WTC11 (cell line): ENCODE measurements around the gene CYP27B1. TPM values are rescaled to one million over a fixed set of nuclear protein-coding genes. Genes with fewer than 3 reads are reported as not detected.

ENCODE experiments used
- ATAC-seq: fragments of 200-7000 bp; cut with Tn5 transposase; 2 replicates; pipeline ENCODE4 v1.10.0; 2021; ENCODE audit warnings: mild to moderate bottlenecking, moderate library complexity
- CTCF ChIA-PET: fragments of 300-600 bp; sonication (Branson Sonifier 250); formaldehyde crosslinking; loops from one replicate; lab custom pipeline; 2021; ENCODE audit warnings: antibody characterized with exemption; lab: Charles Lee
- POLR2A ChIA-PET: fragments of 350-600 bp; sonication (Branson Sonifier 250); formaldehyde crosslinking; loops from one replicate; lab custom pipeline; 2021; ENCODE audit warnings: antibody characterized with exemption; lab: Charles Lee
- DNase-seq: peaks from one replicate; pipeline ENCODE4 v3.0.0; 2021; ENCODE audit warnings: low spot score
- H3K27ac Mint-ChIP-seq: 2 replicates; pipeline ENCODE4 v1.8.0; 2021; ENCODE audit warnings: mixed read lengths
- H3K27me3 Mint-ChIP-seq: 2 replicates; pipeline ENCODE4 v1.8.0; 2021; ENCODE audit warnings: low read depth, mild to moderate bottlenecking, moderate library complexity, mixed read lengths
- H3K36me3 Mint-ChIP-seq: 2 replicates; pipeline ENCODE4 v1.8.0; 2021; ENCODE audit warnings: mixed read lengths
- H3K4me1 Mint-ChIP-seq: 2 replicates; pipeline ENCODE4 v1.8.0; 2022; ENCODE audit warnings: mixed read lengths
- H3K4me3 Mint-ChIP-seq: 2 replicates; pipeline ENCODE4 v1.8.0; 2021; ENCODE audit warnings: mild to moderate bottlenecking, moderate library complexity, mixed read lengths
- H3K9me3 Mint-ChIP-seq: 2 replicates; pipeline ENCODE4 v1.8.0; 2021; ENCODE audit warnings: mixed read lengths
- ATF2 ChIP-seq: sonication (generic); formaldehyde crosslinking; IDR thresholded peaks from 2 replicates; pipeline ENCODE4 v1.8.1; 2022; ENCODE audit warnings: low read depth, missing genetic modification reagents, borderline replicate concordance
- E2F1 ChIP-seq: sonication (generic); formaldehyde crosslinking; IDR thresholded peaks from 2 replicates; pipeline ENCODE4 v1.8.0; 2022; ENCODE audit warnings: mild to moderate bottlenecking, missing genetic modification reagents
- ELF4 ChIP-seq: sonication (generic); formaldehyde crosslinking; IDR thresholded peaks from 2 replicates; pipeline ENCODE4 v1.8.1; 2022; ENCODE audit warnings: low read depth, mild to moderate bottlenecking, moderate library complexity, missing genetic modification reagents
- EMX1 ChIP-seq: fragments of 250-450 bp; sonication (Bioruptor Pico); IDR thresholded peaks from 2 replicates; pipeline ENCODE4 v1.8.0; 2021; ENCODE audit warnings: mild to moderate bottlenecking
- ETV6 ChIP-seq: sonication (generic); formaldehyde crosslinking; IDR thresholded peaks from 2 replicates; pipeline ENCODE4 v1.8.1; 2022; ENCODE audit warnings: mild to moderate bottlenecking, missing genetic modification reagents
- HMGA2 ChIP-seq: fragments of 250-450 bp; sonication (Bioruptor Pico); IDR thresholded peaks from 2 replicates; pipeline ENCODE4 v1.4.0; 2021; ENCODE audit warnings: mild to moderate bottlenecking, moderate library complexity
- NR3C1 ChIP-seq: sonication (generic); formaldehyde crosslinking; conservative IDR thresholded peaks from 2 replicates; pipeline ENCODE4 v1.8.1; 2023; ENCODE audit warnings: low read depth, mild to moderate bottlenecking, missing genetic modification reagents
- PRRX2 ChIP-seq: fragments of 250-450 bp; sonication (Bioruptor Pico); IDR thresholded peaks from 2 replicates; pipeline ENCODE4 v1.8.0; 2021; ENCODE audit warnings: mild to moderate bottlenecking
- RELA ChIP-seq: sonication (generic); formaldehyde crosslinking; IDR thresholded peaks from 2 replicates; pipeline ENCODE4 v1.8.1; 2022; ENCODE audit warnings: missing genetic modification reagents, mild to moderate bottlenecking, borderline replicate concordance
- RORB ChIP-seq: fragments of 250-450 bp; sonication (Bioruptor Pico); IDR thresholded peaks from 2 replicates; pipeline ENCODE4 v1.9.0; 2021; ENCODE audit warnings: mild to moderate bottlenecking
- SOX15 ChIP-seq: fragments of 250-450 bp; sonication (Bioruptor Pico); IDR thresholded peaks from 2 replicates; pipeline ENCODE4 v1.9.0; 2021; ENCODE audit warnings: mild to moderate bottlenecking
- TCF7 ChIP-seq: sonication (generic); formaldehyde crosslinking; IDR thresholded peaks from 2 replicates; pipeline ENCODE4 v1.8.0; 2022; ENCODE audit warnings: mild to moderate bottlenecking, low read depth, missing genetic modification reagents, moderate library complexity
- TEAD4 ChIP-seq: sonication (generic); formaldehyde crosslinking; IDR thresholded peaks from 2 replicates; pipeline ENCODE4 v1.8.0; 2022; ENCODE audit warnings: mild to moderate bottlenecking, missing genetic modification reagents
- ZNF232 ChIP-seq: sonication (generic); formaldehyde crosslinking; IDR thresholded peaks from 2 replicates; pipeline ENCODE4 v1.8.0; 2022; ENCODE audit warnings: mild to moderate bottlenecking, missing genetic modification reagents
- ZNF281 ChIP-seq: sonication (generic); formaldehyde crosslinking; IDR thresholded peaks from 2 replicates; pipeline ENCODE4 v1.8.0; 2023; ENCODE audit warnings: mild to moderate bottlenecking, missing genetic modification reagents
- ZNF317 ChIP-seq: sonication (generic); formaldehyde crosslinking; IDR thresholded peaks from 2 replicates; pipeline ENCODE4 v1.8.1; 2023; ENCODE audit warnings: low read depth, mild to moderate bottlenecking, moderate library complexity, missing genetic modification reagents, borderline replicate concordance
- ZNF671 ChIP-seq: fragments of 250-450 bp; sonication (Bioruptor Pico); IDR thresholded peaks from 2 replicates; pipeline ENCODE4 v1.8.0; 2021; ENCODE audit warnings: mild to moderate bottlenecking
- total RNA-seq: library from RNA; stranded (reverse); gene quantifications from 3 replicates; pipeline ENCODE4 v1.2.3, GENCODE V29; 2021
- TF ChIP-seq, protein P1 (sequence below): fragments of 200-600 bp; IDR thresholded peaks from 2 replicates; pipeline ENCODE4 v1.8.0; 2022; ENCODE audit warnings: antibody characterized with exemption
- TF ChIP-seq, protein P2 (sequence below): sonication (generic); formaldehyde crosslinking; IDR thresholded peaks from 2 replicates; pipeline ENCODE4 v1.8.1; 2022; ENCODE audit warnings: mild to moderate bottlenecking, missing genetic modification reagents, moderate library complexity, borderline replicate concordance
- TF ChIP-seq, protein P3 (sequence below): sonication (generic); formaldehyde crosslinking; IDR thresholded peaks from 2 replicates; pipeline ENCODE4 v1.8.1; 2023; ENCODE audit warnings: mild to moderate bottlenecking, missing genetic modification reagents, moderate library complexity
- TF ChIP-seq, protein P4 (sequence below): sonication (generic); formaldehyde crosslinking; IDR thresholded peaks from 2 replicates; pipeline ENCODE4 v1.8.1; 2022; ENCODE audit warnings: mild to moderate bottlenecking, moderate library complexity, missing genetic modification reagents
- TF ChIP-seq, protein P5 (sequence below): sonication (generic); formaldehyde crosslinking; IDR thresholded peaks from 2 replicates; pipeline ENCODE4 v1.8.1; 2022; ENCODE audit warnings: low read depth, mild to moderate bottlenecking, moderate library complexity, missing genetic modification reagents, borderline replicate concordance

Gene CYP27B1
- total RNA-seq, 1 experiment from 2014 or later = 2.1 TPM

GRCh38 chr12:57800965-57801364 lies 34.1 kb upstream of the CYP27B1 start (continued):
- TF ChIP-seq, protein P1, sequence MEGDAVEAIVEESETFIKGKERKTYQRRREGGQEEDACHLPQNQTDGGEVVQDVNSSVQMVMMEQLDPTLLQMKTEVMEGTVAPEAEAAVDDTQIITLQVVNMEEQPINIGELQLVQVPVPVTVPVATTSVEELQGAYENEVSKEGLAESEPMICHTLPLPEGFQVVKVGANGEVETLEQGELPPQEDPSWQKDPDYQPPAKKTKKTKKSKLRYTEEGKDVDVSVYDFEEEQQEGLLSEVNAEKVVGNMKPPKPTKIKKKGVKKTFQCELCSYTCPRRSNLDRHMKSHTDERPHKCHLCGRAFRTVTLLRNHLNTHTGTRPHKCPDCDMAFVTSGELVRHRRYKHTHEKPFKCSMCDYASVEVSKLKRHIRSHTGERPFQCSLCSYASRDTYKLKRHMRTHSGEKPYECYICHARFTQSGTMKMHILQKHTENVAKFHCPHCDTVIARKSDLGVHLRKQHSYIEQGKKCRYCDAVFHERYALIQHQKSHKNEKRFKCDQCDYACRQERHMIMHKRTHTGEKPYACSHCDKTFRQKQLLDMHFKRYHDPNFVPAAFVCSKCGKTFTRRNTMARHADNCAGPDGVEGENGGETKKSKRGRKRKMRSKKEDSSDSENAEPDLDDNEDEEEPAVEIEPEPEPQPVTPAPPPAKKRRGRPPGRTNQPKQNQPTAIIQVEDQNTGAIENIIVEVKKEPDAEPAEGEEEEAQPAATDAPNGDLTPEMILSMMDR = no peak

DNA sequence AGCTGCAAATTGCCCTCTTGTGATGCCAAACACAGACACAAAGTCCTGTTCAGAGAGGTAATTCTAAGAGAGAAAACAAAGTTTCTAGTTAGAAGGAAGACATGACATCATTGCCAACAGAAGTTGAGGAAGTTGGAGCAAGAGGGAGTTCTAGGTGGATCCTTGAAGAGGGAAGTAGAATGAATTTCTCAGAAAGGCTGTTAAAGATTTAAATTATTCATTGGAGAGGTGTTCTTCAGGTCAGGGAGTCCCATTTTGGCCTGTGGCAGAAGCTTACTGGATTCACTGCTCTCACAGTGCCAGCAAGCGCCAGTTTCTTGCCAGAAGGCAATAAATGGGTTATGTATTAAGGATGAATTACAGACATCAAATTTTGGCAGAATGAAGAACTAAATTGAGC lies 31.1 kb upstream of the CYP27B1 start:
- TF ChIP-seq ZNF281 (no peak), RELA (CRISPR knock-in tag) (no peak), NR3C1 (CRISPR knock-in tag) (no peak), PRRX2 (CRISPR knock-in tag) (no peak), TEAD4 (no peak), SOX15 (CRISPR knock-in tag) (no peak), ZNF317 (no peak), ZNF232 (CRISPR knock-in tag) (no peak), EMX1 (CRISPR knock-in tag) (no peak), TCF7 (CRISPR knock-in tag) (no peak)
- TF ChIP-seq, all 79 proteins: peak for 0
- ATAC-seq = no peak

GRCh38 chr12:57796996-57797395 lies 30.1 kb upstream of the CYP27B1 start:
- DNase-seq (no peak), ATAC-seq (no peak)
- Mint-ChIP-seq H3K9me3 (no peaks in the 10 kb centered on the region), H3K36me3 (peaks cover 40% of the 10 kb centered on the region), H3K27me3 (no peaks in the 10 kb centered on the region), H3K27ac (no peak overlapping the region), H3K4me1 (no peaks in the 10 kb centered on the region), H3K4me3 (no peak overlapping the region)
- ChIA-PET CTCF (interaction anchor here (1.2 to 1.3 kb wide), 2 partner anchors 19 to 40 kb away, joined by 3 read pairs; no protein-coding TSS in a partner anchor), POLR2A (no interaction called here)
- TF ChIP-seq, protein P2, sequence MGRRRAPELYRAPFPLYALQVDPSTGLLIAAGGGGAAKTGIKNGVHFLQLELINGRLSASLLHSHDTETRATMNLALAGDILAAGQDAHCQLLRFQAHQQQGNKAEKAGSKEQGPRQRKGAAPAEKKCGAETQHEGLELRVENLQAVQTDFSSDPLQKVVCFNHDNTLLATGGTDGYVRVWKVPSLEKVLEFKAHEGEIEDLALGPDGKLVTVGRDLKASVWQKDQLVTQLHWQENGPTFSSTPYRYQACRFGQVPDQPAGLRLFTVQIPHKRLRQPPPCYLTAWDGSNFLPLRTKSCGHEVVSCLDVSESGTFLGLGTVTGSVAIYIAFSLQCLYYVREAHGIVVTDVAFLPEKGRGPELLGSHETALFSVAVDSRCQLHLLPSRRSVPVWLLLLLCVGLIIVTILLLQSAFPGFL = no peak
- no peak for TF ChIP-seq PRRX2 (CRISPR knock-in tag)
- TF ChIP-seq ELF4 (CRISPR knock-in tag) = no peak
- TF ChIP-seq, protein P3, sequence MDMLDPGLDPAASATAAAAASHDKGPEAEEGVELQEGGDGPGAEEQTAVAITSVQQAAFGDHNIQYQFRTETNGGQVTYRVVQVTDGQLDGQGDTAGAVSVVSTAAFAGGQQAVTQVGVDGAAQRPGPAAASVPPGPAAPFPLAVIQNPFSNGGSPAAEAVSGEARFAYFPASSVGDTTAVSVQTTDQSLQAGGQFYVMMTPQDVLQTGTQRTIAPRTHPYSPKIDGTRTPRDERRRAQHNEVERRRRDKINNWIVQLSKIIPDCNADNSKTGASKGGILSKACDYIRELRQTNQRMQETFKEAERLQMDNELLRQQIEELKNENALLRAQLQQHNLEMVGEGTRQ (CRISPR knock-in tag) = no peak
- TF ChIP-seq E2F1 (CRISPR knock-in tag) = no peak
- TF ChIP-seq, protein P4, sequence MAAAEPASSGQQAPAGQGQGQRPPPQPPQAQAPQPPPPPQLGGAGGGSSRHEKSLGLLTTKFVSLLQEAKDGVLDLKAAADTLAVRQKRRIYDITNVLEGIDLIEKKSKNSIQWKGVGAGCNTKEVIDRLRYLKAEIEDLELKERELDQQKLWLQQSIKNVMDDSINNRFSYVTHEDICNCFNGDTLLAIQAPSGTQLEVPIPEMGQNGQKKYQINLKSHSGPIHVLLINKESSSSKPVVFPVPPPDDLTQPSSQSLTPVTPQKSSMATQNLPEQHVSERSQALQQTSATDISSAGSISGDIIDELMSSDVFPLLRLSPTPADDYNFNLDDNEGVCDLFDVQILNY (CRISPR knock-in tag) = no peak
- TF ChIP-seq RORB (CRISPR knock-in tag) = no peak
- TF ChIP-seq TEAD4 = no peak
- no peak for TF ChIP-seq ETV6
- no peak for TF ChIP-seq HMGA2 (CRISPR knock-in tag)
- no peak for TF ChIP-seq ZNF671 (CRISPR knock-in tag)
- TF ChIP-seq, protein P5, sequence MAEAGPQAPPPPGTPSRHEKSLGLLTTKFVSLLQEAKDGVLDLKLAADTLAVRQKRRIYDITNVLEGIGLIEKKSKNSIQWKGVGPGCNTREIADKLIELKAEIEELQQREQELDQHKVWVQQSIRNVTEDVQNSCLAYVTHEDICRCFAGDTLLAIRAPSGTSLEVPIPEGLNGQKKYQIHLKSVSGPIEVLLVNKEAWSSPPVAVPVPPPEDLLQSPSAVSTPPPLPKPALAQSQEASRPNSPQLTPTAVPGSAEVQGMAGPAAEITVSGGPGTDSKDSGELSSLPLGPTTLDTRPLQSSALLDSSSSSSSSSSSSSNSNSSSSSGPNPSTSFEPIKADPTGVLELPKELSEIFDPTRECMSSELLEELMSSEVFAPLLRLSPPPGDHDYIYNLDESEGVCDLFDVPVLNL (CRISPR knock-in tag) = no peak
- TF ChIP-seq ATF2 (CRISPR knock-in tag) = no peak

More for the DNA sequence above, 31.1 kb upstream of the CYP27B1 start:
- Mint-ChIP-seq H3K4me3 (no peak overlapping the region), H3K27me3 (no peaks in the 10 kb centered on the region), H3K4me1 (no peaks in the 10 kb centered on the region), H3K9me3 (no peaks in the 10 kb centered on the region), H3K27ac (no peak overlapping the region), H3K36me3 (peaks cover 32% of the 10 kb centered on the region)
- POLR2A ChIA-PET = no interaction called here
- CTCF ChIA-PET = no interaction called here
- DNase-seq = no peak
